GM19463 (cell line): Measurements from ENCODE around the gene TMEM51.

ENCODE experiments used
- ATAC-seq: cut with Tn5 transposase; IDR thresholded peaks from one replicate; pipeline ENCODE4 v1.9.1; 2021; ENCODE audit warnings: mild to moderate bottlenecking, moderate library complexity; ENCODE audit not compliant: unreplicated experiment

The TMEM51 gene

DNA sequence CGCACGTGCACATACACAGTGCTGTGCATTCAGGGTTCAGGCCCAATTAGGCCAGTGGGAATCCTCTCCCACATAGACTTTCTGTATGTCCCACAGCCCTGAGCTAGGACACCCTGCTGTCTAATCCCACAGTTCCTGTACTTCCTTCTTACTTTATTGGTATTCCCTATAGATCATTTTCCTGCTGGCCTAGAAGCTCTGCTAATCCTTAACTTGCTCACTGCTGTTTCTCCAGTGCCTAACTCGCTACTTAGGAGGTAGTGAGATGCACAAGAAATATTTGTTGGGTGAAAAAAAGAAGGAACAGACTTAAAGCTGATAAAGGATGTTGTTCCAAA, 59.4 kb downstream of the TMEM51 start:
- no peak for ATAC-seq

DNA sequence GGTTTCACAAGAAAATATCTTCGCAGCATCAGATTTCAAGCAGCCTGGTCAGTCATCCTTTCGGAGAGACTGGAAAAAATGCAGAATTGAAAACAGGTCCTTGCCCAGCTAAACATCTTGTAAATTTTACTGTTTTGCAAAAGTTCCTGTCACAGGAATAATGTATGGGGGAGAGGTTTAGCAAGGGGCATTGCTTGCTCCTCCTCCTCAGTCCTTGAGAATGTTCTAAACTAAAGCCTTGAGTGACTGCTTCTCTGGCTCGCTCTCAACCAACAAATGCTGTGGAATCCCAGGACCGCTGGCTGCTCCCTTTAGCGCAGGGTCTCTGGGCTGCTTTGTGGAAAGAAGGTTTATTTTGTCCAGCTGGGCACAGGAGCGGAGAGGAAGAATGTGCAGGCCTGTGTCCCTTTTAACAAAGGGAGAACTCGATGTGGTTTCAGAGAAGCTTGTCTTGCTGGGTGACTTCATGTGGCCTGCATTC, 59.8 kb downstream of the TMEM51 start:
- no peak for ATAC-seq

DNA sequence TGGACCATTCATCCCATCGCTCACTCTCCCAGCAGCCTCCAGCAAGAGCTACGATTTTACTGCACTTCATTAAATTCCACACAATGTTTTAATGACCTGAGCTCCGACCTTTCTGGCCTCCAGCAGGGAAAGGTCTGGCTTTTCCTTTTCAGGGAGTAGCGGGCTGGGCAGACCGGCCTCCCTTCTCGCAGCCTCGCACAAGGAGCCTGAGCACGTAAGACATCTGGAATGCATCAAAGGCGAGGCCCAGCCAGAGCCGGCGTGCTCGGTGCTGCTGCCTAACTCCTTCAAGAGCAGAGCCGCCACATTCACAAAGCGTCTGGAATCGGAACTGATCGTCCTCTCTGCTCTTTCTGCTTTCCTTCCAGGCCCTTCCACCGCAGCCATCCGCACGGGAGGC, 61.0 kb downstream of the TMEM51 start:
- no peak for ATAC-seq

DNA sequence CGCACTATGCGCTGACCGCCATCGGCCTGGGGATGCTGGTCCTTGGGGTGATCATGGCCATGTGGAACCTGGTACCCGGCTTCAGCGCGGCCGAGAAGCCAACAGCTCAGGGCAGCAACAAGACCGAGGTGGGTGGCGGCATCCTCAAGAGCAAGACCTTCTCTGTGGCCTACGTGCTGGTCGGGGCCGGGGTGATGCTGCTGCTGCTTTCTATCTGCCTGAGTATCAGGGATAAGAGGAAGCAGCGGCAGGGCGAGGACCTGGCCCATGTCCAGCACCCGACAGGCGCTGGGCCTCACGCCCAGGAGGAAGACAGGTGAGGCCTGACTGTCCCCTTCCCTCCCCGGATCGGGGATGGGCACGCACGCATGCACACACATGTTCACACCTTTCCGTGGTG, 61.6 kb downstream of the TMEM51 start:
- ATAC-seq, result no peak

DNA sequence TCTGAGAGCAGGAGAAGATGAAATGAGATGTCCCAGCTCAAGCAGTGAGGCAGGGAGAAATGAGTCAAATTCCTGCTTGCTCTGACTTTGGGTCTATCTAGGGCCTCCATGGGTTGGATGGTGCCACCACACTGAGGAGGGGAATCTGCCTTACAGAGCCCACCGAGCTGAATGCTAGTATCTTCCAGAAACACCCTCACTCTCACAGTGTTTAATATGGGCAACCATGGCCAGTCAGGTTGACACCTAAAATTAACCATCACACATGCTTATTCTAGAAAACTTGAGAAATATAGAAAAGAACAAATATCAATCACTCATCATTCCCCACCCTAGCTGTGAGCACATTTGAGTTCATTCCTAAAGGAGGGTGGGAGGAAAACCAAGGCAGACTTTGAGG, 64.1 kb downstream of the TMEM51 start:
- no peak for ATAC-seq

DNA sequence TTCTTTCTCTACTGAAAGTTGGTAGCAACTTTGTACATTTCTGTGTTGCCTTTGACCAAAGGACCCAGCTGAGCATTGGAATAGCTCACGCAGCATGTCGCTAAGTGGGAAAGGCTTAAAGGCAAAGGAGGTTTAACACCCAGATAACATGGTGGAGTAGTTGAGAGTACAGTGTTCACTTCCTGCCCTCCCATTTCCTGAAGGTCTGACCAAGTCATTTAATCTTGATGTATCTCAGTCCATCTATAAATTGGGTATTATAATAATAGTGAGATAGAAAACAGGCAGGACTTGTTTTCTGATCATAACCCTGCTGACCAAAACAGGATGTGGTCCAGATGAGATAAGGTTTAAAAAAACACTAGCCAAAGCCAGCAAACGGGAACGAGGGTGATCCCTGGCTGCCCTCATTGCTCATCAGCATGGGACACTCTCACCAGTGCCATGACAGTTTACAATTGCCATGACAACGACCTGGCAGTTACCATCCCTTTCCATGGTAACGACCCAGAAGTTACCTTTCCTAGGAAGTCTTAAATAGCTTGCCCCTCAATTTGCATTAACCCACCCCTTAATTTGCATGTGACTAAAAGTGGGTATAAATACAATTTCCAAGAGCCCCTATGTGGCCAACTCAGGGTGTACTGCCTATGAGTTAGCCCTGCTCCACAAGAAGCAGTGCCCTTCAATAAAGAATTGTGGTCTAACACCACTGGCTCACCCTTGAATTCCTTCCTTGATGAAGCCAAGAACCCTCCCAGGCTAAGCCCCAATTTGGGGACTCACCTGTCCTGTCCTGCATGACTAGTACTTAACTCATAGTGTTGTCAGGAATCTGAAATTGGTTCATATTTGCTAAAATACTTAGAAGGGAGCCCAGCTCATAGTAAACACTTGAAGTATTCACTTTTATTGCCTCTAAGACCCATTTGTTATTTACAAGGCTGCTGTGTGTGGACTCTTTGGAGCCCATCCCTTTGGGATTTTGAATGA, 65.0 kb downstream of the TMEM51 start:
- ATAC-seq, result no peak

DNA sequence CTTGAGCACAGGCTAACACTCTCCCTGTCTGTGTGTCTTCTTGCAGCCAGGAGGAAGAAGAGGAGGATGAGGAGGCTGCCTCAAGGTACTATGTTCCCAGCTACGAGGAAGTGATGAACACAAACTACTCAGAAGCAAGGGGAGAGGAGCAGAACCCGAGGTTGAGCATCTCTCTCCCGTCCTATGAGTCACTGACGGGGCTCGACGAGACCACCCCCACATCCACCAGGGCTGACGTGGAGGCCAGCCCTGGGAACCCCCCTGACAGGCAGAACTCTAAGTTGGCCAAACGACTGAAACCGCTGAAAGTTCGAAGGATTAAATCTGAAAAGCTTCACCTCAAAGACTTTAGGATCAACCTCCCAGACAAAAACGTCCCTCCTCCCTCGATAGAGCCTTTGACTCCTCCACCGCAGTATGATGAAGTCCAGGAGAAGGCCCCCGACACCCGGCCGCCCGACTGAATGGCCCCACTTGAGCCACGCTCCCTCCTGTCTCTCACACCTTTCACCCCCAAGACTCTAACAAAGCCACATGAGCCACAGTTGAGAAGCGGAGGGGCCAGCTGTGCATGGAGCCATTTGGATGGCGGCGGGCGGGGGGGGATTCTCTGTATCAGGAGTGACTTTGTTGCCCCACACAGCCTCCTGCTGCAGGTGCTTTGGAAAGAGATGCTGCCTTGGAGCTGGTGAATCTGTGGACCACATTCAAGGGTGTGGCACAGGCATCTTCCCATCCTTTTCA, 65.9 kb downstream of the TMEM51 start:
- no peak for ATAC-seq

DNA sequence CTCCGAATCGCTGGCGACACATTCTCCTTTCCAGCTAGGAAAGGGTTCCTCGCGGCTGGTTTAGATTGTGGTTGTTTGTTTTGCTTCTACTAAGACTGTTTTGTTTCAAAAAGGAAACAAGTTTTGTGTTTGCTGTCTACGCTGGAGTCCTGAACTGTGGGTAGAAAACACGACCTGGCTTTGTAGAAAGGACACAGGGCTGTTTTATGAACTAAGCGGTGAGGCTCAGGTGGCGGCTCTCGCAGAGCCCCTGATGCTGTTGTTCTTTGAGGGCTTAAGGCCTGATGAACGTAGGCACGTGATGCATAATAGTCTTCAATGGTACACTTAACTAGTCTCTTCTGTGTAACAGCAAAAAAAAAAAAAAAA, 66.5 kb downstream of the TMEM51 start:
- ATAC-seq, result no peak

DNA sequence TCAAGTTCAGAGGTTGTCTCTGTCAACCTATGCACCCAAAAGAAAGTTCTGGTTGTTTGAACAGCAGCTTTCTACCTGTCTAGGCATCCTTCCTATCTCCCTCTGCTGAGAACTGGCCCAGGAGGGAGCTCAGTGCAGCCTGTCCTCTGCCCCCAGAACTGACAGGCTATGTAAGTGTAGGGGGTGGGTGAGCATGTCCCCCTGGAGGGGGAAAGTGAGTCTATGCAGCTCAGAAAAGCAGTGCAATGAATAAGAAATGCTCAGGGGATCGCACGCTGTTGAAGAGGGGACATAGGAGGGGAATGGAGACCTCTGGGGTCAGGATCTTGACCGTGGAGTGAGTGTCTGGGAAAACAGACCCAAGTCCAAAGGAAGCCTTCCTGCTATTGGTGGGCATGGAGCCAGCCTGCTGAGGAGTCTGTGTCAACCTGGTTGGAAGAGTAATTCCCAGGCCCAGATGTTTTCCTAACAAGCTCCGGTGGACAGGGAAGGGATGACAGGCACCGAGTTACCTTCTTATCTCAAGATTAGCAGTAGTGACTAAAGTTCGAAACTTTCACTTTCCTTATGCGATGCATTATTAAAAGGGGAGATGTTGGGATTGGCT, 67.4 kb downstream of the TMEM51 start:
- ATAC-seq, result no peak

DNA sequence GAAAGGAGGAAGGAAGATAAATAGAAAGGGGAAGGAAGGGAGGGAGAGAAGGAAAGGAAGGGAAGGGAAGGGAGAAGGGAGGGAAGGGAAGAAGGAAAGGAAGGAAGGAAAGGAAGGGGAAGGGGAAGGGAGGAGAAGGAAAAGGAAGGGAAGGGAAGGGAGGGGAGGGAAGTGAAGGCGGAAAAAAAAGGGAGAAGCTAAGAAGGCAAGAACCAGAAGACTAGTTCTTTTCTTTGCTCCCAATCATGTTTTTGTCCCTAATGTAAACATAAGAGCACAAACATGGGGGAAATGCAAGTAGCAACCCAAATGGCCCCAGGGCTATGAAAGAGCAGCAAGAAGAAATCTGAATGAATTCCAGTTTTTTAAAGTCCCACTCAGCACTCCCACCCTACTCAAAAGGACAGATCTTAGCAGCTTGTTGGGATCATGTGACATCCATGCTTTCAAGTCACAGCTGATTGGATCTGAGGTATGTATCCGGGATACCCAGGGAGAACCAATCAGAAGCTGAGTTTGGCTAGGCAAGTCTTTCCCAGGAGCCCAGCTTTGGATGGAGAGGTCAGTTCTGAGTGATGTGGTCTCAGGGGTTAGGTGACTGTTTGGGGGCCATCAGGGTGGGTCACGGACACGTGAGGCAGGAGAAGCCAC, 69.2 kb downstream of the TMEM51 start:
- no peak for ATAC-seq

DNA sequence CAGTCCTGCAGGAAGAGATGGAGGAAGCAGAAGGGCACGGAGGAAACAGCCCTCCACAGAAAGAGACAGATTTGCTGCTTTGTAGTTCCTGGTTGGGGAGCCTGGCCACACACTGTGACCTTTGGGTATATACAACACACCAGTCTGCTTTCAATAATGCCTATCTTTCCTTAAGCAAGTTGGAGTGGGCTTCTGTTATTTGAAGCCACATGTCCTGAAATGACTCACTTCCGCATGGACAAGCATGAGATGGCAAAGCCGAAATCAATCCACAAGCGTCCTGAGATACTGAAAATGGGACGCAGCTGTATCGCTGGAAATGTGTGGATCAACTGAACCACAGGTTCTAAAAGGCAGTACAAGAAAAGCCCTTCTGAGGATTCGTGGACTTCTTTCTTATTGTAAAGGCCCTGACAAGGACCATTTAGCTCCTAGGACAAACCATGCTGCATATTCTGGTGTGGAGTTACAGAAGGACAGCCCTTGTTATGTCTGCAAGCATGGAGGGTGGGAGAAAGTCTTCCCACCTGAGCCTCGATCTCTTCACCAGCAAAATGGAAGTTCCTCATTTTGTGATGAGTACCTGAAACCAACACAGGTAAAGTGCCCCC, 70.8 kb downstream of the TMEM51 start:
- ATAC-seq, result no peak

DNA sequence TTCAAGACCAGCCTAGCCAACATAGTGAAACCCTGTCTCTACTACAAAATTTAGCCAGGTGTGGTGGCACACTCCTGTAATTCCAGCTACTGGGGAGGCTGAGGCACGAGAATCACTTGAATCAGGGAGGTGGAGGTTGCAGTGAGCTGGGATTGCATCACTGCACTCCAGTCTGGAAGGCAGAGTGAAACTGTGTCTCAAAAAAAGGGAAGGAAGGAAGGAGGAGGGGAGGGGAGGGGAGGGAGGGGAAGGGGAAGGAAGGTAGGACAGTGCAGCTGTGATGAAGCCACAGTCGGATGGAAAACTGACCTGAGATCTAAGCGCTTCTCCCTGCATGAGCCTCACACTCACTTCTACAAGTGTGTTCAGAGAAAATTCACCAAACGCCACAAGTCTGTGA, 71.4 kb downstream of the TMEM51 start:
- ATAC-seq, result no peak

DNA sequence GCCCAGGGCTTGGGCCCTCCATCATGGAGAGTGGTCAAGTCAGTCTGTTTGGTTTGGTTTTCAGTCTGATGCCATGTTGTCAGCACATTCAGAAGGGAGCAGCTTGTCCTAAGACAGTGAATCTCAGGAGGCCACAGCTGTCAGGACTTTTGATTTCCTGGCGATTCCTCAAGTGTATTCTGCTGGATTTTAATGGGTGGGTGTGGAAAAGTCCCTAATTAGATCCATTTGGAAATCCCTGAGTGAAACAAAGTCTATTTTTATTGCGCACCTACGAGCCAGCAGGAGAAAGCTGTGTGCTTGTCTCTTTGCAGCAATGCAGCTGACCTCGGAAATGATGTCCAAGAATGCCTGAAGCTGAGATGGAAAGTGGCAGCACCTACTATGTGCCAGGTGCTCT, 71.9 kb downstream of the TMEM51 start:
- no peak for ATAC-seq

DNA sequence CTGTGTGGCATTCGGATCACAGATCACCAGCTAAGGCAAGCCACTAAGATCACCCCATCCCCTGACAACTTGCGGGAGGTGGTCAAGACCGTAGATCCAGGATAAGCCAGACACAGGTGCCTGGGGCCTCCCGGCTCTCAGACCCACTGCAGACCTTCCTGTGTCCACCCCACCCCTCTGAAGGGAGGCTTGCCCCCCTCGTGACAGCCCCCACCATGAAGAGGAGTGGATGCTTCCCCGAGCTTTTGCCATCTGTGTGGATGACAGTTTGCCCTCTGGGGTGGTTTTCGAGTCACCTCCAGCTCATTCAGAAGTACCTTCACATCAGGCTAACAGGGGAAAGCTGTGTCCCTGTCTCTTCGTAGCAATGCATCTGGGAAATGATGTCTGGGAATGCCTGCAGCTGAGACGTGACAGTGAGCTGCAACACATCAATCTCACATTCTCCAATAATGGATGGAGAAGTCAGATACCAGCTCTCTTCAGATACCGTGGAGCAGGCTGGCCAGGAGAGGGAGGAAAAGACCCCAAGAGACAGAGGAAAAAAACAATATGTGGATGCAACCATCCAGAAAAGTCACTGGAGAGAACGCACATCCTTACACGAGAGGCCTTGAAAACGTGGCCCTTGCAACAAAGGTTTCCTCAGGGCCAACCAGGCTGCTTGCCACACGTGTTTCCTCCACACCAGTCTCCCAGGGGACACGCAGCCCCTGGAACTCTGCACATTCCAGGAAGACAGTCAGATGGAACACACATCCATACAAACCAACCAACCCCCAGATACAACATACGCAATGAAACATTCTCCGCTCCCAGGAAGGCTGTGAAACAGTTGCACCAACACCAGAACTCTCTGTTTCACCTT, 73.1 kb downstream of the TMEM51 start:
- no peak for ATAC-seq

DNA sequence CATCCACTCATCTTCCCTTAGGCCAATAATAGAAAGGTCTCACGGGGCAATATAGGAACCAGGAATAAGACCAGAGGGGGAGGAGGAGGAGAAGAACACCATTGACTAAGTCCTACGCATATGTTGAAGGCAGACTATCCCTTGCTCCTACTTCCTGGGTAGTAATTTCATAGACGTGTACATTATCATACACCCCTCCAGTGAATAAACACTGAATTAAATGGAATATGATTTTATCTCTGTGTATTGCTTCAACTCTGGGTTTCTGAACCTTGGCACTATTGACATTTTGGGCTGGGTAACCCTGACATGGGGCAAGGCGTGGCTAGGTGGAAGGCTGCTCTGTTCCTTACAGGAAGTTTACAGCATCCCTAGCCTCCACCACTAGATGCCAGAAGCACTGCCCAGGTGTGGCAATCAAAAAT, 76.2 kb downstream of the TMEM51 start:
- no peak for ATAC-seq

DNA sequence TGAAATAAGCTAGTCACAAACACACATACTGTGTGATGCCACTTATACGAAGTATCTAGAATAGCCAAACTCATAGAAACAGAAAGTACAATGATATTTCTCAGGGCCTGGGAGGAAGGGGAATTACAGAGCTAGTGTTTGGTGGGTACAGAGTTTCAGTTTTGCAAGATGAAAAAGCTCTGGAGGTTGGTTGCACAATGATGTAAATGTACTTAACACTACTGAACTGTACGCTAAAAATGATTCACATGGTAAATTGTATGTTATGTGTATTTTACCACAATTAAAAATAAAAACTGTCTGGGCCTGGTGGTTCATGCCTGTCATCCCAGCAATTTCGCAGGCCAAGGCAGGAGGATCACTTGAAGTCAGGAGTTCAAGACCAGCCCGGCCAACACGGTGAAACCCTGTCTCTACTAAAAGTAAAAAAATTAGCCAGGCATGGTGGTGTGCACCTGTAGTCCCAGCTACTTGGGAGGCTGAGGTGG, 78.2 kb downstream of the TMEM51 start:
- peak; percentile 75 for ATAC-seq

DNA sequence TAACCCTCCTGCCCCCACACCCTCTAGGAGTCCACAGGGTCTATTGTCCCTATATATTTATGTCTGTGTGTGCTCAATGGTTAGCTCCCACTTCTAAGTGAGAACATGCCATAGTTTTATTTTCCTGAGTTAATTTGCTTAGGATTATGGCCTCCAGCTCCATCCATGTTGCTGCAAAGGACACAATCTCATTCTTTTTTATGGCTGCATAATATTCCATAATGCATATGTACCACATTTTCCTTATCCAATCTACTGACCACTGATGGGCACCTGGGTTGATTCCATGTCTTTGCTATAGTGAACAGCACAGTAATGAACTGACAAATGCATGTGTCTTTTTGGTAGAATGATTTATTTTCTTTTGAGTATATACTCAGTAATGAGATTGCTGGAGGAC, 80.1 kb downstream of the TMEM51 start:
- ATAC-seq, result no peak

DNA sequence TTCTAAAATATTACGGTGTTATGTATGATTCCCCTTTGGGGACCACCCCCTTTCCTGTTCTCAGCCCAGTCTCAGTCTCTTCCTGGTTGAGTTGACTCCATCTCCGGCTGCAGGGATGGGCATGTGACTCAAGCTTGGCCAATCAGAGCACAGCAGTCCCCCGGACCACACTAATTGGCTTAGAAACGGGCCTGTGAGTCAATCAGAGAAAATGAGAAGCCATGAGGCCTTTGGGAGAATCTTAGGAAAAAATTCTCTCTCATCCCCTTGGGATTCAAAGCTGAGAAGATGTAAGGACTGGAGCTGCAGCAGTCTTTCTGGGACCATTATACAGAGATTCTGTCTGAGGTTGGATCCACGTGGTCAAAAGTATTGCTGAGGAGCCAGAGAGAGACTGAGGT, 82.8 kb downstream of the TMEM51 start:
- no peak for ATAC-seq

DNA sequence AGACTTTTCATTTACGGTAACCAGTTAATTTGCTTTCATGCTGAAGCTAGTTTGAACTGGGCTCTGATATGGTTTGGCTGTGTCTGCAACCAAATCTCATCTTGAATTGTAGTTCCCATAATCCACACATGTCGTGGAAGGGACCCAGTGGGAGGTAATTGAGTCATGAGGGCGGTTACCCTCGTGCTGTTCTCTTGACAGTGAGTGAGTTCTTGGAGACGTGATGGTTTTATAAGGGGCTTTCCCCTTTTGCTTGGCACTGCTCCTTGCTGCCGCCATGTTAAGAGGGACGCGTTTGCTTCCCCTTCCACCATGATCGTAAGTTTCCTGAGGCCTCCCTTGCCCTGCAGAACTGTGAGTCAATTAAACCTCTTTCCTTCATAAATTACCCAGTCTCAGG, 83.2 kb downstream of the TMEM51 start:
- no peak for ATAC-seq

DNA sequence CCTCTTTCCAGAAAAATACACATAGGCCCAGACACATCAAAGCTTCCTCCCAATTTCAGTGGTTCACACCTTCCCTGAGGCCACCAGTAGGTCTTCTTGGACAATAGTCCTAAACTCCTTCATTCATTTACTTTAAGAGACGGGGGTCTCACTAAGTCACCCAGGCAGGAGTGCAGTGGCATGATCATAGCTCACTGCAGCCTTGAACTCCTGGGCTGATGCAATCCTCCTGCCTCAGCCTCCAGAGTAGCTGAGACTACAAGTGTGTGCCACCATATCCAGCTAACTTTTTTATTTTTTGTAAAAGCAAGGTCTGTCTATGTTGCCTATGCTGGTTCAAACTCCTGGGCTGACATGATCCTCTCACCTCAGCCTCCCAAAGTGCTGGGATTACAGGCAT, 85.2 kb downstream of the TMEM51 start:
- no peak for ATAC-seq
